LHCN-M2 (cell line): ENCODE data around the gene CR1L. TPM values are rescaled to one million over a fixed set of nuclear protein-coding genes. Genes with fewer than 3 reads are reported as not detected.
"Not testable (repeated sequence)": the region's sequence is repeated elsewhere in the genome, so short reads cannot be mapped to it uniquely, and the experiment has no call there.

ENCODE experiments used
- DNase-seq: peaks from one replicate; pipeline ENCODE4 v3.0.0-alpha.2; 2012; ENCODE audit warnings: low read depth
- total RNA-seq: library from RNA; depleted of rRNA; stranded (reverse); fragments of >200 nt; gene quantifications from 2 replicates; pipeline ENCODE4 v1.2.3, GENCODE V29; 2014

The CR1L gene
- total RNA-seq, 1 experiment from 2014 or later, result not detected

- DNase-seq, result peak; percentile 43
Observed at GRCh38 chr1:207680590-207681388, 35.9 kb downstream of the CR1L start.

GRCh38 chr1:207682872-207683434 is 38.0 kb downstream of the CR1L start:
- DNase-seq, result not testable (repeated sequence)

- DNase-seq, result not testable (repeated sequence)
Observed at GRCh38 chr1:207690551-207690950, 45.6 kb downstream of the CR1L start.

DNA sequence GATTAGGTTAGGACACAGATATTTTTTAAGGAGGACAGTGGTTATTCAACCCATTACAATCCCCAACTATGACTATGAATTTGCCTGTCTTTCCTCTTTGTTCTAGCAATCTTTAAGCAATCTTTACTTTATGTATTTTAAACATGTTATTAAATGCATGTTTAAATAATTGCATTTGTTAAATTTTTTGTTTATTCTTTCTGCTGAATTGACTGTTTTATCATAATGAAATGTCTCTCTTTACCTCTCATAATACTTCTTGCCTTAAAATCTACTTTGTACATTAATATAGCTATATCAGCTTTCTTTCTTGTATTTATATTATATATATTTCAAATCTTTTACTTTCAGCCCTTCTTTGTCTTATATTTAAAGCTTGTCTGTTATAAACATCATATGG is 46.1 kb downstream of the CR1L start:
- no peak for DNase-seq

DNA sequence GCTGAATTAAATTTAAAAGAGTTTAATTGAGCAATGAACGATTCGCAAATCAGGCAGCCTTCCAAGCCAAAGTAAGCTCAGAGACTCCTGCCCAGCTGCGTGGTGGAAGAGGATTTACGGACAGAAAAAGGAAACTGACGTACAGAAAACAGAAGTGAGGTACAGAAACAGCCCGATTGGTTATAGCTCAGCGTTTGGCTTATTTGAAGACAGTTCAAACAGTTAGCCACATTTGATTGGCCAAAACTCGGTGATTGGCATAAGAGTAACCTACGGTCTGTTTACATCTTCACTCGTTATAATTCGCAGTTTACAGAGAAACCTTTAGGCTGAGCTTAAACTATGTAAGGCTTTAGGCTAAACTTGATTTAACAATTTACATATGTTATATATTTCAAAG is 46.9 kb downstream of the CR1L start:
- DNase-seq, result no peak

DNA sequence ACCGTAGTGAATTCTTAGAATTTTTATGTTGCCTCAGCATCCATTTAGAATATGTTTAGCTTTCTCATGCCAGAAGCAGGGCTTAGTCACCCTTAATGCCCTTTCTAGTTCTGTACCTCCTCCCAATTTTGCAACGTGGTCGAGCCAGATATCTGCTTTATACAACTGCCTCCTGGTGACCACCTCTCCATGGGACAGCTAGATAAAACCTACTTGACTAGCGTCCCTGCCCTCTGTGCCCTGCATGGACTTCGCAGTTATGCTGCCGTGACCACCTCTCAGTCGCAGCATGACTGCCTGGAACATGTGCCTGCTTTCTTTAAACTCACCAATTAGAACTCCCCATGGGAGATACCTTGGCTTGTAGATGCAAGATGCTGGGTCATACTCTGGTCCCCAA is 47.4 kb downstream of the CR1L start:
- DNase-seq, result not testable (repeated sequence)

- DNase-seq, result no peak
Observed at GRCh38 chr1:207695891-207696290, 51.0 kb downstream of the CR1L start.

DNA sequence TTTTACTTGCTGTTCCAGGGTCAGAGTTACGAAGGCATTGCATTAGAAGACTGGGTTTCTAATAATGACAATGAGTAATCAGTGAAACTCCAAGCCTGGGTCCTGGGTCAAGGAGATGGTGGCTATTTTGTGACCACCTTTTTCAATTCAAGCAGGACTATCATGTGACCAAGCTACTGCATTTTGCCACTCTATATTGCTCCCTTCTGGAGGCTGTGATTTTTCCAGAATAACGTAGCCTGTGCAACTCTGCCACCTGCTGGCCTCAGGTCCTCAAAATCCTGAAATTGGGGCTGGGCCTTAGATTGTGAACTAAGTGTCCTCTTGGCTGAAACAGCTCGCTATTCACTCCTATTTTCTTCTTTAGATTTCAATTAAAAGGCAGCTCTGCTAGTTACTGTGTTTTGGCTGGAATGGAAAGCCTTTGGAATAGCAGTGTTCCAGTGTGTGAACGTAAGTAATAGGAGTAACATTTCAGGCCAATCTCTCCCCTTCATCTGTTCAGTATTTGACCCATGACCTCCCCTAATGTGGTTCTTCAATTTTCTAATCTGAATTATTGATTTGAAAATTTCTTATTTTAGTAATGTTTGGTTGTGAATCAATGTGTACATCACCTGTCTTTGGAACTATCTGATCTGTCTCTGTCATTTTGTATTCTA is 54.0 kb downstream of the CR1L start:
- peak; percentile 54 for DNase-seq

DNA sequence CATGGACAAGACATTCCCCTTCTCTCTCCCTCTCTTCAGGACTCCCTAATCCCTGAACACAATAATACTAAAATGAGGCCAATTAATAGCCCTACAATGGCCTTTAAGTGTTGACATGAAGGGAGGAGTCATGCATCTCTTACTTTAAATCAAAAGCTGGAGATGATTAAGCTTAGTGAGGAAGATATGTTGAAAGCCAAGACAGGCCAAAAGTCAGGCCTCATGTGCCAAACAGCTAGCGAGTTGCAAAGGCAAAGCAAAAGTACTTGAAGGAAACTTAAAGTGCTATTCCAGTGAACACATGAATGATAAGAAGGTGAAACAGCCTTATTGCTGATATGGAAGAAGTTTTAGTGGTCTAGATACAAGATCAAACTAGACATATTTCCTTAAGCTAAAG is 57.4 kb downstream of the CR1L start:
- DNase-seq, result no peak

DNA sequence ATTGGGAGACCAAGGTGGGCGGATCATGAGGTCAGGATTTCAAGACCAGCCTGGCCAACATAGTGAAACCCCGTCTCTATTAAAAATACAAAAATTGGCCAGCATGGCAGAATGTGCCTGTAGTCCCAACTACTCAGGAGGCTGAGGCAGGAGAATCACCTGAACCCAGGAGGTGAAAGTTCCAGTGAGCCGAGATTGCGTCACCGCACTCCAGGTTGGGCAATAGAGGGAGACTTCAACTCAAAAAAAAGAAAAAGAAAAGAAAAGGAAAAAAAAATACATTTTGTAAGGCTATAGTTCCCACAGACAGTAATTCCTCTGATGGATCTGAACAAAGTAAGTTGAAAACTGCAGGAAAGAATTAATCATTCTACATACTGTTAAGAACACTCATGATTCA is 58.8 kb downstream of the CR1L start:
- DNase-seq, result no peak

GRCh38 chr1:207708004-207708403 is 63.1 kb downstream of the CR1L start:
- DNase-seq, result peak; percentile 14

DNA sequence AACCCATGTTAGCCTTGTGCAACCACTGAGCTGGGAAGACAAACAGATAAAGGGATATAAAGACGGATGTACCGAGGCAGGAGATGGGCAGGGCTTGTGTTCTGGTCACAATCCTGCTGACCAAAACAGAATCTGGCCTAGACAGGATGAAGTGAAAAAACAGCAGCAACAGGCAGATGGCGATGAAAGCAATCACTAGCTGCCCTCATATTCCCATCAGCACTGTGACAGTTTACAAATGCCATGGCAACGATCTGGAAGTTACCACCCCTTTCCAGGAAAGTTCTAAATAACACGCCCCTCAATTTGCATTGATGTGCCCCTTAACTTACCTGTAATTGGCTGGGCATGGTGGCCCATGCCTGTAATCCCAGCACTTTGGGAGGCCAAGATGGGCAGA is 66.4 kb downstream of the CR1L start:
- peak; percentile 54 for DNase-seq

DNA sequence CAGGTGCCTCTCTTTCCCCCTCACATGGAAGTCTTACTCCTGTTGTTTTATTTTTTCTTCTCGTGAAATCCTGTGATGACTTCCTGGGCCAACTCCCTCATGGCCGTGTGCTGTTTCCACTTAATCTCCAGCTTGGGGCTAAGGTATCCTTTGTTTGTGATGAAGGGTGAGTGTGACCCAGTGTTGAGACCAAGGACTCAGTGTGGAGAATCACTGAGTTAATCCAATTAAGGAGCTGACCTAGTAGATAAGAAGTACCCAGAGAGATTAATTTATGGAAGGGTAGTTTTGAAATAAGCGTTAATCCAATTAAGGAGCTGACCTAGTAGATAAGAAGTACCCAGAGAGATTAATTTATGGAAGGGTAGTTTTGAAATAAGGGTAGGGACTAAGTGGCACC is 67.8 kb downstream of the CR1L start:
- DNase-seq, result not testable (repeated sequence)

DNA sequence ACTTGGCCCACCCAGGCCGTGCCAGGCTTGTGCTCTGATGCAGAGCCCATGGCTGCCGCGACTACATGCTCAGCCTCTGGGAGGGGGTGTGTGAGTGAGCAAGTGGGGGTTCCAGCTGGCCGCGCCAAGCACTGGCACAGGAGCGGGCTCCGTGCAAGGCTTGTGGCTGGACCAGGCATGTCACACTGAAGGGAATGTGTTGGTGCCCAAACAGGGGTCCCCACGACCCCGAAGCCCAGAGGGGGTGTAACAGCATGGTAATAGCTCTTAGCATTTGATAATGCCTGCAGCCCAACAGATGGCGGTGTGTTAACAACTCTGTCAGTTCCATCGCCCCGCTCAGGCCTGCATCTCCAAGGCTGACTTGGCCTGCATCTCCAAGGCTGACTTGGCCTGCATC is 68.6 kb downstream of the CR1L start:
- no peak for DNase-seq

GRCh38 chr1:207719234-207719633 is 74.3 kb downstream of the CR1L start:
- DNase-seq, result no peak

DNA sequence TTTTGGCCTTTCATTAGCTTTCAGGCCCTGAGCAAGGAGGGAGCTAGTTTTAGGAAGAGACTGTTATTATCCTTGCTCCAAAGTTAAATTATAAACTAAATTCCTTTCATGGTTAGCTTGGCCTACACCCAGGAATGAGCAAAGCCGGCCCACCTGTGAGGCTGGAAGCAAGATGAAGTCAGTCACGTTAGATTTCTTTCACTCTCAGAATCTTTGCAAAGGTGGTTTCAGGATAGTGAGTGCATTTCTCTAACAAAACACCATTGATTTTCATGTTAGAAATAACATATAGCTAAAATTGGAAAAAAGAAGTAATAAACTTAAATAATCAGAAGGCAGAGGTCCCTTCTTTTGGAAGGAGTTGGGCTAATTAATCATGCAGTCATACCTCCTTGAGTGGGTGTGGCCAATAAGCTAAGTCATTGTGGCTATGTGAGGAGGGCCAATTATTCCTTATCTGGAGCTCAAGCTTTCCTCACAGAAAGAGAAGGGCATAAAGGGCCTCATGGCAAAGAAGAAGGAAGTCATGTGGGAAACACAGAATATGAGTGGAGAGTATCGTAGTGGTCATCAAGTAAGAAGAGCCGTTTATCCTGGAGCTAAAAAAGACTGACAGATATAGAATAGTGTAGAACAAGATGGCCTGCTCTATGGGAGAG is 83.4 kb downstream of the CR1L start:
- DNase-seq, result not testable (repeated sequence)

GRCh38 chr1:207737503-207738157 is 92.7 kb downstream of the CR1L start:
- DNase-seq, result not testable (repeated sequence)

- DNase-seq, result not testable (repeated sequence)
Observed at GRCh38 chr1:207738158-207738659, 93.3 kb downstream of the CR1L start.

GRCh38 chr1:207740207-207740606 is 95.3 kb downstream of the CR1L start:
- no peak for DNase-seq

GRCh38 chr1:207742850-207743555 is 98.1 kb downstream of the CR1L start:
- DNase-seq, result no peak

- no peak for DNase-seq
Observed at GRCh38 chr1:207744000-207744534, 99.1 kb downstream of the CR1L start.
